ENCODE data around the gene PRKCB.

DNA sequence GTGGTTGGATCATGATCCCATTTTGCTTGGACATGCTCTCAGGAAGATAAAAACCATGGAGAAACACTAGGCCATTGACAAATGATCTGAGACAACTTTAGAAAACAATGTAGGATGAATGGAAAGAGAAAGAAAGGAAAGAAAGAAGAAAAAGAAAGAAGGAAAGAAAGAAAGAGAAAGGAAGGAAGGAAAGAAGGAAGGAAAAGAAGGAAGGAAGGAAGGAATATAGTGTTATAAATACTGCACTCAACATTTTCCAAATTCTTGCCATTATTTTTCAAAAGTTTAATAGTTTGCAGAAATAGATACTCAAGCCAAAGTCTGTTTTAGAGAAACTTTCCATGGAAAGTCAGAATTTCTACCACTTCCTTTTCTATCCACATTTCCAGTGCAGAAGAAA, 381.2 kb downstream of the PRKCB start:
- TF ChIP-seq, protein P1, sequence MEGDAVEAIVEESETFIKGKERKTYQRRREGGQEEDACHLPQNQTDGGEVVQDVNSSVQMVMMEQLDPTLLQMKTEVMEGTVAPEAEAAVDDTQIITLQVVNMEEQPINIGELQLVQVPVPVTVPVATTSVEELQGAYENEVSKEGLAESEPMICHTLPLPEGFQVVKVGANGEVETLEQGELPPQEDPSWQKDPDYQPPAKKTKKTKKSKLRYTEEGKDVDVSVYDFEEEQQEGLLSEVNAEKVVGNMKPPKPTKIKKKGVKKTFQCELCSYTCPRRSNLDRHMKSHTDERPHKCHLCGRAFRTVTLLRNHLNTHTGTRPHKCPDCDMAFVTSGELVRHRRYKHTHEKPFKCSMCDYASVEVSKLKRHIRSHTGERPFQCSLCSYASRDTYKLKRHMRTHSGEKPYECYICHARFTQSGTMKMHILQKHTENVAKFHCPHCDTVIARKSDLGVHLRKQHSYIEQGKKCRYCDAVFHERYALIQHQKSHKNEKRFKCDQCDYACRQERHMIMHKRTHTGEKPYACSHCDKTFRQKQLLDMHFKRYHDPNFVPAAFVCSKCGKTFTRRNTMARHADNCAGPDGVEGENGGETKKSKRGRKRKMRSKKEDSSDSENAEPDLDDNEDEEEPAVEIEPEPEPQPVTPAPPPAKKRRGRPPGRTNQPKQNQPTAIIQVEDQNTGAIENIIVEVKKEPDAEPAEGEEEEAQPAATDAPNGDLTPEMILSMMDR (IDR thresholded peaks at IDR 0.05) = no peak
- TF ChIP-seq POLR2AphosphoS5 (IDR thresholded peaks at IDR 0.05) (no peak), EP300 (IDR thresholded peaks at IDR 0.05) (no peak)

Measured in upper lobe of left lung (tissue), 4 donors.